ENCODE measurements around the gene EZR. TPM values are rescaled to one million over a fixed set of nuclear protein-coding genes. Genes with fewer than 3 reads are reported as not detected.

The EZR gene
- polyA plus RNA-seq, 1 donor: 270 TPM

GRCh38 chr6:158818581-158819212, 471 bp downstream of the EZR start:
- peak overlapping the region; percentile 88 for H3K4me3 ChIP-seq (ENCODE audit: low read length)
- peaks cover 4% of the 10 kb centered on the region for H3K9me3 ChIP-seq (ENCODE audit: control insufficient read depth, low read depth, low read length)
- H3K27ac ChIP-seq (ENCODE audit: low read length): peak overlapping the region; percentile 99
- peak; percentile 44 to 68 for DNase-seq
- H3K4me1 ChIP-seq (ENCODE audit: control insufficient read depth, insufficient read depth, low read length): peaks cover 13% of the 10 kb centered on the region
- H3K27me3 ChIP-seq (ENCODE audit: control insufficient read depth, insufficient read depth, low read length): no peaks in the 10 kb centered on the region
- no CpG with 5 or more reads among the region's 63 CpGs for WGBS (ENCODE audit: insufficient coverage, low lambda C conversion rate)
- peaks cover 18% of the 10 kb centered on the region for H3K36me3 ChIP-seq (ENCODE audit: control insufficient read depth, insufficient read depth, low read length)

- peaks cover 19% of the 10 kb centered on the region for H3K4me1 ChIP-seq (ENCODE audit: control insufficient read depth, insufficient read depth, low read length)
- DNase-seq: peak; percentile 80 to 88
- no peaks in the 10 kb centered on the region for H3K27me3 ChIP-seq (ENCODE audit: control insufficient read depth, insufficient read depth, low read length)
- H3K9me3 ChIP-seq (ENCODE audit: control insufficient read depth, low read depth, low read length): peaks cover 4% of the 10 kb centered on the region
- peak overlapping the region; percentile 99 for H3K27ac ChIP-seq (ENCODE audit: low read length)
- whole genome bisulfite sequencing (ENCODE audit: insufficient coverage, low lambda C conversion rate): 0% methylated on average over 3 of the region's 61 CpGs
- H3K4me3 ChIP-seq (ENCODE audit: low read length): peak overlapping the region; percentile 88
- H3K36me3 ChIP-seq (ENCODE audit: control insufficient read depth, insufficient read depth, low read length): peaks cover 25% of the 10 kb centered on the region
Observed at GRCh38 chr6:158817728-158818580, 1.2 kb downstream of the EZR start.

GRCh38 chr6:158816803-158817727, 2.1 kb downstream of the EZR start:
- H3K27me3 ChIP-seq (ENCODE audit: control insufficient read depth, insufficient read depth, low read length): no peaks in the 10 kb centered on the region
- H3K9me3 ChIP-seq (ENCODE audit: control insufficient read depth, low read depth, low read length): peaks cover 4% of the 10 kb centered on the region
- 10% methylated on average over 2 of the region's 20 CpGs for WGBS (ENCODE audit: insufficient coverage, low lambda C conversion rate)
- DNase-seq: peak; percentile 62 to 78
- H3K36me3 ChIP-seq (ENCODE audit: control insufficient read depth, insufficient read depth, low read length): peaks cover 33% of the 10 kb centered on the region
- H3K4me1 ChIP-seq (ENCODE audit: control insufficient read depth, insufficient read depth, low read length): peaks cover 21% of the 10 kb centered on the region
- H3K4me3 ChIP-seq (ENCODE audit: low read length): peak overlapping the region; percentile 60
- peak overlapping the region; percentile 99 for H3K27ac ChIP-seq (ENCODE audit: low read length)

GRCh38 chr6:158816329-158816728, 2.8 kb downstream of the EZR start:
- H3K27me3 ChIP-seq (ENCODE audit: control insufficient read depth, insufficient read depth, low read length): no peaks in the 10 kb centered on the region
- peaks cover 21% of the 10 kb centered on the region for H3K4me1 ChIP-seq (ENCODE audit: control insufficient read depth, insufficient read depth, low read length)
- WGBS (ENCODE audit: insufficient coverage, low lambda C conversion rate): no CpG with 5 or more reads among the region's 5 CpGs
- H3K36me3 ChIP-seq (ENCODE audit: control insufficient read depth, insufficient read depth, low read length): peaks cover 37% of the 10 kb centered on the region
- peak; percentile 67 to 82 for DNase-seq
- H3K4me3 ChIP-seq (ENCODE audit: low read length): peak overlapping the region; percentile 60
- peaks cover 4% of the 10 kb centered on the region for H3K9me3 ChIP-seq (ENCODE audit: control insufficient read depth, low read depth, low read length)
- peak overlapping the region; percentile 99 for H3K27ac ChIP-seq (ENCODE audit: low read length)

- Histone ChIP-seq H3K36me3 (ENCODE audit: control insufficient read depth, insufficient read depth, low read length) (peaks cover 37% of the 10 kb centered on the region), H3K9me3 (ENCODE audit: control insufficient read depth, low read depth, low read length) (peaks cover 4% of the 10 kb centered on the region), H3K4me1 (ENCODE audit: control insufficient read depth, insufficient read depth, low read length) (peaks cover 21% of the 10 kb centered on the region), H3K27me3 (ENCODE audit: control insufficient read depth, insufficient read depth, low read length) (no peaks in the 10 kb centered on the region), H3K27ac (ENCODE audit: low read length) (peak overlapping the region; percentile 99), H3K4me3 (ENCODE audit: low read length) (peak overlapping the region; percentile 60)
- DNase-seq: peak in 1 of 2 donors; percentile 22
- WGBS (ENCODE audit: insufficient coverage, low lambda C conversion rate): no CpG with 5 or more reads among the region's 2 CpGs
Observed at GRCh38 chr6:158815907-158816306, 3.3 kb downstream of the EZR start.

GRCh38 chr6:158815379-158815724, 3.8 kb downstream of the EZR start:
- peaks cover 25% of the 10 kb centered on the region for H3K4me1 ChIP-seq (ENCODE audit: control insufficient read depth, insufficient read depth, low read length)
- peak in 1 of 2 donors; percentile 27 for DNase-seq
- no peaks in the 10 kb centered on the region for H3K27me3 ChIP-seq (ENCODE audit: control insufficient read depth, insufficient read depth, low read length)
- H3K4me3 ChIP-seq (ENCODE audit: low read length): peak overlapping the region; percentile 60
- peak overlapping the region; percentile 99 for H3K27ac ChIP-seq (ENCODE audit: low read length)
- H3K9me3 ChIP-seq (ENCODE audit: control insufficient read depth, low read depth, low read length): peaks cover 4% of the 10 kb centered on the region
- H3K36me3 ChIP-seq (ENCODE audit: control insufficient read depth, insufficient read depth, low read length): peaks cover 37% of the 10 kb centered on the region
- WGBS (ENCODE audit: insufficient coverage, low lambda C conversion rate): no CpG with 5 or more reads among the region's 2 CpGs

GRCh38 chr6:158813032-158813431, 6.1 kb downstream of the EZR start:
- no CpG with 5 or more reads among the region's 3 CpGs for WGBS (ENCODE audit: insufficient coverage, low lambda C conversion rate)

GRCh38 chr6:158812611-158813010, 6.6 kb downstream of the EZR start:
- no peak overlapping the region for H3K4me3 ChIP-seq (ENCODE audit: low read length)
- peak overlapping the region; percentile 50 for H3K27ac ChIP-seq (ENCODE audit: low read length)
- no peaks in the 10 kb centered on the region for H3K9me3 ChIP-seq (ENCODE audit: control insufficient read depth, low read depth, low read length)
- peaks cover 51% of the 10 kb centered on the region for H3K4me1 ChIP-seq (ENCODE audit: control insufficient read depth, insufficient read depth, low read length)
- DNase-seq: peak in 1 of 2 donors; percentile 20
- H3K27me3 ChIP-seq (ENCODE audit: control insufficient read depth, insufficient read depth, low read length): no peaks in the 10 kb centered on the region
- no CpG with 5 or more reads among the region's 5 CpGs for WGBS (ENCODE audit: insufficient coverage, low lambda C conversion rate)
- H3K36me3 ChIP-seq (ENCODE audit: control insufficient read depth, insufficient read depth, low read length): peaks cover 55% of the 10 kb centered on the region

More at GRCh38 chr6:158813032-158813431, 6.1 kb downstream of the EZR start:
- Histone ChIP-seq H3K27me3 (ENCODE audit: control insufficient read depth, insufficient read depth, low read length) (no peaks in the 10 kb centered on the region), H3K27ac (ENCODE audit: low read length) (peak overlapping the region; percentile 50), H3K36me3 (ENCODE audit: control insufficient read depth, insufficient read depth, low read length) (peaks cover 51% of the 10 kb centered on the region), H3K4me1 (ENCODE audit: control insufficient read depth, insufficient read depth, low read length) (peaks cover 48% of the 10 kb centered on the region), H3K4me3 (ENCODE audit: low read length) (no peak overlapping the region), H3K9me3 (ENCODE audit: control insufficient read depth, low read depth, low read length) (no peaks in the 10 kb centered on the region)
- DNase-seq: peak in 1 of 2 donors; percentile 6

GRCh38 chr6:158810155-158811095, 8.7 kb downstream of the EZR start:
- Histone ChIP-seq H3K27me3 (ENCODE audit: control insufficient read depth, insufficient read depth, low read length) (no peaks in the 10 kb centered on the region), H3K4me3 (ENCODE audit: low read length) (no peak overlapping the region), H3K27ac (ENCODE audit: low read length) (peak overlapping the region; percentile 67), H3K9me3 (ENCODE audit: control insufficient read depth, low read depth, low read length) (no peaks in the 10 kb centered on the region), H3K4me1 (ENCODE audit: control insufficient read depth, insufficient read depth, low read length) (peaks cover 62% of the 10 kb centered on the region), H3K36me3 (ENCODE audit: control insufficient read depth, insufficient read depth, low read length) (peaks cover 54% of the 10 kb centered on the region)
- WGBS (ENCODE audit: insufficient coverage, low lambda C conversion rate): no CpG with 5 or more reads among the region's 9 CpGs
- DNase-seq: peak in 1 of 2 donors; percentile 23

Data from large intestine (tissue), 3 donors.